ENCODE results near the gene TTC5.
"Not testable (repeated sequence)": the region's sequence is repeated elsewhere in the genome, so short reads cannot be mapped to it uniquely, and the experiment has no call there.

The TTC5 gene

GRCh38 chr14:20302042-20302755, 3.6 kb downstream of the TTC5 start:
- no peak for DNase-seq

- DNase-seq, result no peak
These were observed 10.7 kb downstream of the TTC5 start for GRCh38 chr14:20295067-20295466.

- DNase-seq, result no peak
These were observed 11.1 kb downstream of the TTC5 start for GRCh38 chr14:20294636-20295035.

- not testable (repeated sequence) for DNase-seq
These were observed 23.8 kb downstream of the TTC5 start for GRCh38 chr14:20281998-20282397.

- not testable (repeated sequence) for DNase-seq
These were observed 25.5 kb downstream of the TTC5 start for GRCh38 chr14:20280265-20280664.

GRCh38 chr14:20278414-20278813, 27.3 kb downstream of the TTC5 start:
- no peak for DNase-seq

- DNase-seq, result no peak
These were observed 28.3 kb downstream of the TTC5 start for GRCh38 chr14:20277409-20277808.

GRCh38 chr14:20274062-20274461, 31.7 kb downstream of the TTC5 start:
- DNase-seq, result no peak

GRCh38 chr14:20264361-20264760, 41.4 kb downstream of the TTC5 start:
- not testable (repeated sequence) for DNase-seq

- no peak for DNase-seq
These were observed 43.1 kb downstream of the TTC5 start for GRCh38 chr14:20262642-20263128.

GRCh38 chr14:20247646-20248246, 58.0 kb downstream of the TTC5 start:
- DNase-seq, result no peak

Measured in NCI-H774 (cell line).